ENCODE data around the gene MPL. TPM values are rescaled to one million over a fixed set of nuclear protein-coding genes. Genes with fewer than 3 reads are reported as not detected.

Gene MPL
- total and polyA plus RNA-seq, 8 donors, result not detected

GRCh38 chr1:43366179-43366578 lies 28.6 kb downstream of the MPL start:
- no peaks in the 10 kb centered on the region for H3K9me3 ChIP-seq
- no peaks in the 10 kb centered on the region for H3K27me3 ChIP-seq
- H3K36me3 ChIP-seq, result peaks cover 36 to 45% (median 44%) of the 10 kb centered on the region in 4 donors
- intact Hi-C loops (cut with DNase I; ENCODE audit: low total_unique reads), result no loop called here
- 25 to 49% (median 32%) methylated on average over 8 to 11 of the region's 11 CpGs for WGBS, 5 donors
- peak overlapping the region; percentile 93 to 98 (median 97) for H3K27ac ChIP-seq
- peak in 1 of 4 donors; percentile 24 for TF ChIP-seq POLR2A (IDR thresholded peaks at IDR 0.05)
- no peak for TF ChIP-seq CTCF (IDR thresholded peaks at IDR 0.05)
- peak in 2 of 3 donors; percentile 54 to 85 for TF ChIP-seq POLR2AphosphoS5 (IDR thresholded peaks at IDR 0.05)
- peak; percentile 84 to 87 for DNase-seq
- H3K4me1 ChIP-seq, result peaks cover 26 to 66% (median 37%) of the 10 kb centered on the region in 4 donors
- peak overlapping the region; percentile 75 to 88 (median 82) for H3K4me3 ChIP-seq

- TF ChIP-seq POLR2A (IDR thresholded peaks at IDR 0.05) (no peak), EP300 (IDR thresholded peaks at IDR 0.05) (no peak), CTCF (IDR thresholded peaks at IDR 0.05) (no peak), POLR2AphosphoS5 (IDR thresholded peaks at IDR 0.05) (no peak)
- peak in 1 of 2 donors; percentile 38 for DNase-seq
- Histone ChIP-seq H3K4me3 (peak overlapping the region; percentile 75 to 88 (median 82)), H3K4me1 (peaks cover 26 to 66% (median 37%) of the 10 kb centered on the region in 4 donors), H3K36me3 (peaks cover 35 to 41% (median 40%) of the 10 kb centered on the region in 4 donors), H3K27me3 (no peaks in the 10 kb centered on the region), H3K27ac (peak overlapping the region; percentile 93 to 98 (median 97)), H3K9me3 (no peaks in the 10 kb centered on the region)
- intact Hi-C loops (cut with DNase I; ENCODE audit: low total_unique reads), result no loop called here
- WGBS, 5 donors, result 2 to 24% (median 10%) methylated on average over 4 to 5 of the region's 5 CpGs
These were observed 29.0 kb downstream of the MPL start for GRCh38 chr1:43366601-43367025.

- Histone ChIP-seq H3K4me1 (peaks cover 26 to 66% (median 37%) of the 10 kb centered on the region in 4 donors), H3K27ac (peak overlapping the region; percentile 93 to 98 (median 97)), H3K4me3 (peak overlapping the region; percentile 75 to 88 (median 82)), H3K27me3 (no peaks in the 10 kb centered on the region), H3K36me3 (peaks cover 29 to 41% (median 33%) of the 10 kb centered on the region in 4 donors), H3K9me3 (no peaks in the 10 kb centered on the region)
- DNase-seq, result peak in 1 of 2 donors; percentile 75
- TF ChIP-seq POLR2AphosphoS5 (IDR thresholded peaks at IDR 0.05), result peak in 1 of 3 donors; percentile 3
- TF ChIP-seq POLR2A (IDR thresholded peaks at IDR 0.05), result peak in 1 of 4 donors; percentile 43
- TF ChIP-seq EP300 (IDR thresholded peaks at IDR 0.05), result no peak
- intact Hi-C loops (cut with DNase I; ENCODE audit: low total_unique reads), result no loop called here
- WGBS, 5 donors, result 0 to 4% (median 2%) methylated on average over 34 to 47 of the region's 48 CpGs
These were observed 29.6 kb downstream of the MPL start for GRCh38 chr1:43367026-43367903.

- no peaks in the 10 kb centered on the region for H3K27me3 ChIP-seq
- no peaks in the 10 kb centered on the region for H3K9me3 ChIP-seq
- H3K4me3 ChIP-seq, result peak within 1 kb of the TSS; percentile 75 to 88 (median 82)
- WGBS, 5 donors, result 0 to 1% (median 0%) methylated on average over 21 to 57 of the region's 58 CpGs
- peak within 1 kb of the TSS; percentile 93 to 98 (median 97) for H3K27ac ChIP-seq
- peaks cover 21 to 39% (median 25%) of the 10 kb centered on the region in 4 donors for H3K36me3 ChIP-seq
- intact Hi-C loops (cut with DNase I; ENCODE audit: low total_unique reads), result no loop called here
- peaks cover 26 to 68% (median 37%) of the 10 kb centered on the region in 4 donors for H3K4me1 ChIP-seq
- peak; percentile 95 to 97 for DNase-seq
- TF ChIP-seq CTCF (IDR thresholded peaks at IDR 0.05) (no peak), POLR2AphosphoS5 (IDR thresholded peaks at IDR 0.05) (peak; percentile 13 to 77 (median 73)), EP300 (IDR thresholded peaks at IDR 0.05) (no peak), POLR2A (IDR thresholded peaks at IDR 0.05) (peak in 1 of 4 donors; percentile 52)
These were observed 30.5 kb downstream of the MPL start, which contains the start of gene ELOVL1 for GRCh38 chr1:43367904-43368645. ELOVL1 (minus strand) TSS chr1:43368011; CDS start chr1:43365609, 2,402 bp downstream.
